GM23338 (cell line): Measurements from ENCODE around the gene EGLN3. TPM values are rescaled to one million over a fixed set of nuclear protein-coding genes. Genes with fewer than 3 reads are reported as not detected.

Experiments used
- ATAC-seq: fragments of 200-7000 bp; cut with Tn5 transposase; 3 replicates; pipeline ENCODE4 v1.9.1; 2020
- DNase-seq: peaks from one replicate; pipeline ENCODE4 v3.0.0-alpha.2; 2015; ENCODE audit warnings: low spot score
- H2AFZ ChIP-seq: fragments of 200-600 bp; sonication (generic); 2 replicates; pipeline ENCODE4 v1.8.0; 2016; ENCODE audit warnings: antibody characterized with exemption, mild to moderate bottlenecking, moderate library complexity
- H3F3A ChIP-seq: fragments of 200-600 bp; sonication (generic); replicated peaks from 2 replicates; pipeline ENCODE4 v1.8.0; 2017; ENCODE audit warnings: antibody characterized with exemption, mixed run types, low read depth
- H3K27ac ChIP-seq: fragments of 200-600 bp; sonication (generic); 2 replicates; pipeline ENCODE4 v1.6.1; 2016; ENCODE audit warnings: low read depth
- H3K27me3 ChIP-seq: fragments of 200-600 bp; sonication (generic); 2 replicates; pipeline ENCODE4 v1.8.0; 2016; ENCODE audit warnings: mild to moderate bottlenecking, mixed run types, moderate library complexity; ENCODE audit not compliant: insufficient read depth
- H3K36me3 ChIP-seq: fragments of 200-600 bp; sonication (generic); 2 replicates; pipeline ENCODE4 v1.8.0; 2016; ENCODE audit warnings: mild to moderate bottlenecking; ENCODE audit not compliant: insufficient read depth
- H3K4me1 ChIP-seq: fragments of 200-600 bp; sonication (generic); 2 replicates; pipeline ENCODE4 v1.8.0; 2016; ENCODE audit warnings: mild to moderate bottlenecking, moderate library complexity; ENCODE audit not compliant: insufficient read depth
- H3K4me2 ChIP-seq: fragments of 200-600 bp; sonication (generic); 2 replicates; pipeline ENCODE4 v1.7.1; 2017; ENCODE audit warnings: mixed run types
- H3K4me3 ChIP-seq: fragments of 200-600 bp; sonication (generic); 2 replicates; pipeline ENCODE4 v1.6.1; 2016; ENCODE audit warnings: mixed run types
- H3K79me2 ChIP-seq: fragments of 200-600 bp; sonication (generic); replicated peaks from 2 replicates; pipeline ENCODE4 v1.8.0; 2017; ENCODE audit warnings: mild to moderate bottlenecking; ENCODE audit not compliant: insufficient read depth
- H3K9me2 ChIP-seq: fragments of 200-600 bp; sonication (generic); 2 replicates; pipeline ENCODE4 v1.8.0; 2017; ENCODE audit not compliant: insufficient read depth
- H4K20me1 ChIP-seq: fragments of 200-600 bp; sonication (generic); replicated peaks from 2 replicates; pipeline ENCODE4 v1.8.0; 2017; ENCODE audit warnings: mild to moderate bottlenecking; ENCODE audit not compliant: insufficient read depth
- H3K27ac Mint-ChIP-seq: 2 replicates; pipeline ENCODE4 v1.8.0; 2020; ENCODE audit warnings: inconsistent platforms, mild to moderate bottlenecking, moderate library complexity, mixed read lengths
- H3K27me3 Mint-ChIP-seq: 3 replicates; pipeline ENCODE4 v1.8.0; 2022; ENCODE audit warnings: low read depth, mild to moderate bottlenecking, moderate library complexity, mixed read lengths, inconsistent platforms; ENCODE audit not compliant: insufficient read depth, poor library complexity
- H3K36me3 Mint-ChIP-seq: 3 replicates; pipeline ENCODE4 v1.8.0; 2021; ENCODE audit warnings: low read depth, mild to moderate bottlenecking, inconsistent platforms, moderate library complexity, mixed read lengths
- H3K4me1 Mint-ChIP-seq: 3 replicates; pipeline ENCODE4 v1.8.0; 2020; ENCODE audit warnings: mild to moderate bottlenecking, inconsistent platforms, mixed read lengths
- H3K4me3 Mint-ChIP-seq: 3 replicates; pipeline ENCODE4 v1.8.0; 2021; ENCODE audit warnings: moderate library complexity, mild to moderate bottlenecking, inconsistent platforms, mixed read lengths
- H3K9me3 Mint-ChIP-seq: 3 replicates; pipeline ENCODE4 v1.8.0; 2020; ENCODE audit warnings: moderate library complexity, mild to moderate bottlenecking, inconsistent platforms, mixed read lengths
- CREB1 ChIP-seq: fragments of 250-450 bp; sonication (Bioruptor Pico); IDR thresholded peaks from 2 replicates; pipeline ENCODE4 v1.5.0; 2020; ENCODE audit warnings: low read depth, mild to moderate bottlenecking, moderate library complexity
- CTCF ChIP-seq, 2 experiments: fragments of 200-600 bp in 1 of 2; sonication (generic) in 1 of 2; conservative IDR thresholded peaks; 2 replicates each; pipeline versions ENCODE4 v1.5.1 to v1.6.1; 2016 to 2017; ENCODE audit warnings: antibody characterized with exemption in 2 of 2, low read depth in 2 of 2, mild to moderate bottlenecking in 2 of 2, moderate library complexity in 1 of 2
- ETS1 ChIP-seq: IDR thresholded peaks from 2 replicates; pipeline ENCODE4 v1.6.1; 2016; ENCODE audit warnings: antibody characterized with exemption
- EZH2 ChIP-seq: fragments of 200-600 bp; sonication (generic); IDR thresholded peaks from one replicate; pipeline ENCODE4 v1.8.0; 2017; ENCODE audit warnings: antibody characterized with exemption, mild to moderate bottlenecking, low read depth; ENCODE audit not compliant: unreplicated experiment
- EZH2phosphoT487 ChIP-seq: fragments of 200-600 bp; sonication (generic); IDR thresholded peaks from one replicate; pipeline ENCODE4 v1.8.1; 2018; ENCODE audit warnings: antibody characterized with exemption; ENCODE audit not compliant: unreplicated experiment
- JUNB ChIP-seq: IDR thresholded peaks from one replicate; pipeline ENCODE4 v1.6.1; 2016; ENCODE audit warnings: antibody characterized with exemption; ENCODE audit not compliant: unreplicated experiment
- NANOG ChIP-seq: IDR thresholded peaks from 2 replicates; pipeline ENCODE4 v1.6.1; 2016; ENCODE audit warnings: antibody characterized with exemption, borderline replicate concordance
- POLR2AphosphoS5 ChIP-seq: IDR thresholded peaks from 2 replicates; pipeline ENCODE4 v1.6.1; 2016; ENCODE audit warnings: antibody characterized with exemption, low read depth
- REST ChIP-seq: IDR thresholded peaks from one replicate; pipeline ENCODE4 v1.6.1; 2018; ENCODE audit warnings: antibody characterized with exemption; ENCODE audit not compliant: unreplicated experiment
- STAT1 ChIP-seq: IDR thresholded peaks from one replicate; pipeline ENCODE4 v1.6.1; 2016; ENCODE audit warnings: antibody characterized with exemption; ENCODE audit not compliant: unreplicated experiment
- ZNF114 ChIP-seq: fragments of 250-450 bp; sonication (Bioruptor Pico); IDR thresholded peaks from 2 replicates; pipeline ENCODE4 v1.5.0; 2020; ENCODE audit warnings: mild to moderate bottlenecking, moderate library complexity
- ZNF331 ChIP-seq: fragments of 250-450 bp; sonication (Bioruptor Pico); IDR thresholded peaks from 2 replicates; pipeline ENCODE4 v1.5.0; 2020; ENCODE audit warnings: low read depth, mild to moderate bottlenecking, moderate library complexity
- ZNF462 ChIP-seq: fragments of 250-450 bp; sonication (Bioruptor Pico); IDR thresholded peaks from 2 replicates; pipeline ENCODE4 v1.5.0; 2020; ENCODE audit warnings: mild to moderate bottlenecking, moderate library complexity
- polyA plus RNA-seq: library from polyadenylated mRNA; unstranded; fragments of >200 nt; fragmentation: Nextera tagmentation; extraction: Ambion mirVana; gene quantifications from 2 replicates; pipeline ENCODE4 v1.2.1, GENCODE V29; 2016
- total RNA-seq: library from RNA; depleted of rRNA; stranded (reverse); fragments of >200 nt; shearing (Covaris generic); gene quantifications from 2 replicates; pipeline ENCODE4 v1.2.3, GENCODE V29; 2014

Gene EGLN3
- total and polyA plus RNA-seq, 2 experiments from 2014 or later, result 26.8 to 42.9 TPM

- H2AFZ ChIP-seq, result no peak overlapping the region
- TF ChIP-seq ETS1 (no peak), REST (no peak), CREB1 (CRISPR knock-in tag) (no peak), ZNF114 (CRISPR knock-in tag) (no peak), NANOG (no peak), JUNB (no peak), EZH2phosphoT487 (no peak), ZNF331 (CRISPR knock-in tag) (no peak), POLR2AphosphoS5 (no peak), ZNF462 (CRISPR knock-in tag) (no peak), STAT1 (no peak), EZH2 (no peak), CTCF (conservative IDR thresholded peaks at IDR 0.05; ENCODE audit: low read depth in 2 of 2) (no peak)
- no peaks in the 10 kb centered on the region for H3K36me3 ChIP-seq
- H3K9me2 ChIP-seq, result peaks cover 15% of the 10 kb centered on the region; the same call in 1 of the 2 replicates
- H3K9me3 Mint-ChIP-seq, result peaks cover 25% of the 10 kb centered on the region
- H3K4me2 ChIP-seq, result no peak overlapping the region
- H3K27me3 Mint-ChIP-seq, result no peaks in the 10 kb centered on the region
- DNase-seq, result no peak
- H3K4me1 Mint-ChIP-seq, result no peaks in the 10 kb centered on the region
- H3K27me3 ChIP-seq, result no peaks in the 10 kb centered on the region
- ATAC-seq, result no peak
- H3F3A ChIP-seq, result no peaks in the 10 kb centered on the region
- no peak overlapping the region for H3K27ac ChIP-seq
- no peak overlapping the region for H3K4me3 Mint-ChIP-seq
- H3K27ac Mint-ChIP-seq, result no peak overlapping the region
- no peaks in the 10 kb centered on the region for H4K20me1 ChIP-seq
- H3K79me2 ChIP-seq, result no peaks in the 10 kb centered on the region
- no peak overlapping the region for H3K4me3 ChIP-seq
- H3K36me3 Mint-ChIP-seq, result peaks cover 14% of the 10 kb centered on the region
- H3K4me1 ChIP-seq, result no peaks in the 10 kb centered on the region
These were observed 70.5 kb downstream of the EGLN3 start for GRCh38 chr14:33880330-33880729.
